SK-N-SH (cell line): Measurements from ENCODE around the gene NEK6. TPM values are rescaled to one million over a fixed set of nuclear protein-coding genes. Genes with fewer than 3 reads are reported as not detected.
A peak's percentile ranks its signal among the peaks of the same experiment; 100 is the strongest.

Experiments used
- CTCF ChIA-PET: fragments of 300-600, 350-600 bp; formaldehyde crosslinking; extraction: SDS; loops from one replicate; lab custom pipeline; 2021; lab: Yijun Ruan, JAX
- POLR2A ChIA-PET: fragments of 350-600 bp; sonication (Branson Sonifier 250); formaldehyde crosslinking; extraction: SDS; loops from one replicate; lab custom pipeline; 2020; ENCODE audit warnings: antibody characterized with exemption, inconsistent platforms; lab: Yijun Ruan, JAX
- DNase-seq: peaks from one replicate; pipeline ENCODE4 v3.0.0; 2012
- H2AFZ ChIP-seq: fragments of 200-600 bp; sonication (generic); 2 replicates; pipeline ENCODE4 v1.8.1; 2016; ENCODE audit warnings: antibody characterized with exemption, mild to moderate bottlenecking, low read depth
- H3F3A ChIP-seq: fragments of 200-600 bp; sonication (generic); replicated peaks from 2 replicates; pipeline ENCODE3; 2016; ENCODE audit warnings: antibody characterized with exemption, mild to moderate bottlenecking; ENCODE audit not compliant: insufficient read depth
- H3K27ac ChIP-seq, 2 experiments: fragments of 200-500 bp in 1 of 2; fragments of 200-600 bp in 1 of 2; sonication (Bioruptor generic) in 1 of 2; sonication (generic), shearing (Covaris generic) in 1 of 2; 2 replicates each; pipeline versions ENCODE4 v1.5.1 to v1.6.1; 2014 to 2016; ENCODE audit warnings: low read depth in 2 of 2, inconsistent platforms in 1 of 2, low read length in 1 of 2, mild to moderate bottlenecking in 1 of 2, mixed read lengths in 1 of 2
- H3K27me3 ChIP-seq: fragments of 200-600 bp; sonication (generic), shearing (Covaris generic); 2 replicates; pipeline ENCODE4 v1.6.1; 2016; ENCODE audit warnings: mixed run types; ENCODE audit not compliant: insufficient read depth
- H3K36me3 ChIP-seq, 2 experiments: fragments of 200-500 bp in 1 of 2; fragments of 200-600 bp in 1 of 2; sonication (Bioruptor generic) in 1 of 2; sonication (generic) in 1 of 2; replicated peaks in 1 of 2; 2 replicates each; pipeline versions ENCODE3 to v1.5.1; 2014 to 2016; ENCODE audit warnings: low read length in 1 of 2, mild to moderate bottlenecking in 1 of 2; ENCODE audit not compliant: insufficient read depth in 2 of 2, control insufficient read depth in 1 of 2
- H3K4me1 ChIP-seq, 2 experiments: fragments of 200-500 bp in 1 of 2; fragments of 200-600 bp in 1 of 2; sonication (Bioruptor generic) in 1 of 2; sonication (generic), shearing (Covaris generic) in 1 of 2; 2 replicates each; pipeline versions ENCODE4 v1.5.1 to v1.6.1; 2014 to 2016; ENCODE audit warnings: low read depth in 1 of 2, low read length in 1 of 2, mixed run types in 1 of 2; ENCODE audit not compliant: insufficient read depth in 2 of 2, control insufficient read depth in 1 of 2
- H3K4me2 ChIP-seq: fragments of 200-600 bp; sonication (generic), shearing (Covaris generic); 2 replicates; pipeline ENCODE4 v1.6.1; 2017; ENCODE audit warnings: mixed run types
- H3K4me3 ChIP-seq, 2 experiments: fragments of 200-500 bp in 1 of 2; fragments of 200-600 bp in 1 of 2; sonication (Bioruptor generic) in 1 of 2; sonication (generic), shearing (Covaris generic) in 1 of 2; 2 replicates each; pipeline versions ENCODE4 v1.5.1 to v1.8.1; 2014 to 2016; ENCODE audit warnings: low read depth in 2 of 2, inconsistent platforms in 1 of 2, low read length in 1 of 2, mild to moderate bottlenecking in 1 of 2, mixed read lengths in 1 of 2, moderate library complexity in 1 of 2
- H3K79me2 ChIP-seq: fragments of 200-600 bp; sonication (generic); 2 replicates; pipeline ENCODE4 v1.8.1; 2017; ENCODE audit warnings: mild to moderate bottlenecking; ENCODE audit not compliant: insufficient read depth
- H3K9ac ChIP-seq: fragments of 200-600 bp; sonication (generic); 2 replicates; pipeline ENCODE4 v1.6.1; 2017; ENCODE audit warnings: mixed run types
- H3K9me2 ChIP-seq: fragments of 200-600 bp; sonication (generic); 2 replicates; pipeline ENCODE4 v1.6.1; 2017; ENCODE audit warnings: mixed run types
- H3K9me3 ChIP-seq: fragments of 200-600 bp; sonication (generic); 2 replicates; pipeline ENCODE4 v1.6.1; 2017; ENCODE audit warnings: mixed run types, mild to moderate bottlenecking, moderate library complexity
- H4K20me1 ChIP-seq: fragments of 200-600 bp; sonication (generic); 2 replicates; pipeline ENCODE4 v1.6.1; 2017; ENCODE audit warnings: mild to moderate bottlenecking, mixed run types; ENCODE audit not compliant: insufficient read depth
- EP300 ChIP-seq, 2 experiments: IDR thresholded peaks; 2 replicates each; pipeline versions ENCODE4 v1.4.0 to v1.6.1; 2012; ENCODE audit warnings: borderline replicate concordance in 1 of 2, low read depth in 1 of 2, low read length in 1 of 2
- EZH2phosphoT487 ChIP-seq: fragments of 200-600 bp; sonication (generic); IDR thresholded peaks from 2 replicates; pipeline ENCODE4 v1.6.1; 2017; ENCODE audit warnings: low read depth, mixed run types, mild to moderate bottlenecking, antibody characterized with exemption, moderate library complexity, borderline replicate concordance
- FOXJ3 ChIP-seq: sonication (generic); formaldehyde crosslinking; IDR thresholded peaks from 2 replicates; pipeline ENCODE4 v1.5.1; 2020; ENCODE audit warnings: mild to moderate bottlenecking, missing genetic modification reagents
- GABPA ChIP-seq: IDR thresholded peaks from 2 replicates; pipeline ENCODE4 v1.4.0; 2012; ENCODE audit warnings: low read depth, mild to moderate bottlenecking
- GATA2 ChIP-seq: sonication (generic); formaldehyde crosslinking; IDR thresholded peaks from 2 replicates; pipeline ENCODE4 v1.5.0; 2020; ENCODE audit warnings: mild to moderate bottlenecking, missing genetic modification reagents
- MXI1 ChIP-seq: IDR thresholded peaks from 2 replicates; pipeline ENCODE4 v1.6.1; 2012; ENCODE audit warnings: mild to moderate bottlenecking, low read depth, low read length, improper control_type of control experiment
- RAD21 ChIP-seq: IDR thresholded peaks from 2 replicates; pipeline ENCODE4 v1.6.1; 2012; ENCODE audit warnings: mild to moderate bottlenecking, low read length
- RCOR1 ChIP-seq: fragments of 150-350 bp; IDR thresholded peaks from 2 replicates; pipeline ENCODE4 v1.6.1; 2017; ENCODE audit warnings: antibody characterized with exemption, low read length
- RXRA ChIP-seq: IDR thresholded peaks from 2 replicates; pipeline ENCODE4 v1.4.0; 2012; ENCODE audit warnings: low read depth, mild to moderate bottlenecking, borderline replicate concordance
- SIN3A ChIP-seq: IDR thresholded peaks from 2 replicates; pipeline ENCODE4 v1.6.1; 2012; ENCODE audit warnings: low read depth, mild to moderate bottlenecking, low read length, moderate library complexity, borderline replicate concordance
- TAF1 ChIP-seq: IDR thresholded peaks from 2 replicates; pipeline ENCODE4 v1.6.1; 2012; ENCODE audit warnings: low read depth, mild to moderate bottlenecking, low read length, moderate library complexity, borderline replicate concordance
- TCF12 ChIP-seq: IDR thresholded peaks from 2 replicates; pipeline ENCODE4 v1.4.0; 2012
- TEAD4 ChIP-seq: IDR thresholded peaks from 2 replicates; pipeline ENCODE4 v1.4.0; 2012; ENCODE audit warnings: mild to moderate bottlenecking, borderline replicate concordance; ENCODE audit not compliant: insufficient read depth
- WGBS: methylation state at CpG from one replicate; pipeline ENCODE4 v1.1.6; 2017; ENCODE audit warnings: low lambda C conversion rate; 5-methylcytosine and 5-hydroxymethylcytosine counted together
- polyA plus RNA-seq, 3 experiments: library from polyadenylated mRNA; depleted of rRNA; stranded (reverse); fragments of >200 nt; gene quantifications; 2 replicates each; pipeline ENCODE4 v1.2.3, GENCODE V29; 2012
- TF ChIP-seq, protein P1 (sequence below): fragments of 150-350 bp; IDR thresholded peaks from 2 replicates; pipeline ENCODE4 v1.6.1; 2017; ENCODE audit warnings: antibody characterized with exemption, low read length, low read depth, borderline replicate concordance
- TF ChIP-seq, protein P2 (sequence below): IDR thresholded peaks from 2 replicates; pipeline ENCODE4 v1.6.1; 2012; ENCODE audit warnings: mild to moderate bottlenecking, low read depth, low read length, moderate library complexity

Gene NEK6
- polyA plus RNA-seq, 1 of the 3 experiments (the other 2 are of a cell fraction): 89.8 TPM

DNA sequence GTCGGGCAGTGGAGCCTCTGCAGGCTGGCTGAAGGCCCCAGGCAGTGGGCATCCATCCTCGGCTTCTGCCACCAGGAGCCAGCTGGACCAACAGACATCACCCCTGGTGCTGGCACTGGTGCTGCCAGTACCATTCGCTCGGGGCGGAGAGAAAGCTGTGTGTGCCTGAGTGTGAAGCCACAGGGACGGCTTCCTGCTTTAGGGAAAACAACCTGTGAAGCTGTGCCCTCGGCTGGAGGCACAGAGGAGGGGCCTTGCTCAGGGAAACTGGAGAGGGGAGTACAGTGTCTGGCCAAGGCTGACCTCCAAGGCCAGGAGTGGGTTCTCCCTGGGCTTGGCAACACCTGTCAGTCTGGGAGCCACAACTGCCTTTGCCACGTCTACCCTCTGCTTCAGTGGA is 38.3 kb downstream of the NEK6 start:
- Histone ChIP-seq H4K20me1 (peaks cover 37% of the 10 kb centered on the region), H3F3A (no peaks in the 10 kb centered on the region), H3K4me2 (0 out of 2 replicates have a peak overlapping the region, but pooled peaks have one; percentile 51), H3K9ac (no peak overlapping the region), H3K27me3 (no peaks in the 10 kb centered on the region), H3K36me3 (peaks cover 0 to 4% of the 10 kb centered on the region in 2 experiments), H3K27ac (peak overlapping the region; percentile 73 to 79; a peak in 3 of 4 replicates), H3K79me2 (peaks cover 99% of the 10 kb centered on the region), H3K9me2 (no peaks in the 10 kb centered on the region), H3K4me1 (peaks cover 32 to 61% of the 10 kb centered on the region in 2 experiments; a peak in 3 of 4 replicates), H3K4me3 (no peak overlapping the region), H3K9me3 (no peaks in the 10 kb centered on the region), H2AFZ (no peak overlapping the region)
- DNase-seq: peak; percentile 48
- CTCF ChIA-PET: interaction anchor here (0.8 to 2.0 kb wide), 3 partner anchors 26 to 169 kb away, joined by 3 to 8 read pairs (median 4); partner anchors contain the start of gene NEK6
- 70% methylated on average over 2 of the region's 8 CpGs for WGBS
- TF ChIP-seq RXRA: no peak
- TF ChIP-seq RAD21: no peak
- no peak for TF ChIP-seq SIN3A
- TF ChIP-seq MXI1: no peak
- no peak for TF ChIP-seq GATA2 (CRISPR knock-in tag)
- TF ChIP-seq TCF12: no peak
- TF ChIP-seq FOXJ3 (CRISPR knock-in tag): no peak
- TF ChIP-seq EZH2phosphoT487: no peak
- TF ChIP-seq, protein P1, sequence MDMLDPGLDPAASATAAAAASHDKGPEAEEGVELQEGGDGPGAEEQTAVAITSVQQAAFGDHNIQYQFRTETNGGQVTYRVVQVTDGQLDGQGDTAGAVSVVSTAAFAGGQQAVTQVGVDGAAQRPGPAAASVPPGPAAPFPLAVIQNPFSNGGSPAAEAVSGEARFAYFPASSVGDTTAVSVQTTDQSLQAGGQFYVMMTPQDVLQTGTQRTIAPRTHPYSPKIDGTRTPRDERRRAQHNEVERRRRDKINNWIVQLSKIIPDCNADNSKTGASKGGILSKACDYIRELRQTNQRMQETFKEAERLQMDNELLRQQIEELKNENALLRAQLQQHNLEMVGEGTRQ: no peak
- no peak for TF ChIP-seq TEAD4
- TF ChIP-seq, protein P2, sequence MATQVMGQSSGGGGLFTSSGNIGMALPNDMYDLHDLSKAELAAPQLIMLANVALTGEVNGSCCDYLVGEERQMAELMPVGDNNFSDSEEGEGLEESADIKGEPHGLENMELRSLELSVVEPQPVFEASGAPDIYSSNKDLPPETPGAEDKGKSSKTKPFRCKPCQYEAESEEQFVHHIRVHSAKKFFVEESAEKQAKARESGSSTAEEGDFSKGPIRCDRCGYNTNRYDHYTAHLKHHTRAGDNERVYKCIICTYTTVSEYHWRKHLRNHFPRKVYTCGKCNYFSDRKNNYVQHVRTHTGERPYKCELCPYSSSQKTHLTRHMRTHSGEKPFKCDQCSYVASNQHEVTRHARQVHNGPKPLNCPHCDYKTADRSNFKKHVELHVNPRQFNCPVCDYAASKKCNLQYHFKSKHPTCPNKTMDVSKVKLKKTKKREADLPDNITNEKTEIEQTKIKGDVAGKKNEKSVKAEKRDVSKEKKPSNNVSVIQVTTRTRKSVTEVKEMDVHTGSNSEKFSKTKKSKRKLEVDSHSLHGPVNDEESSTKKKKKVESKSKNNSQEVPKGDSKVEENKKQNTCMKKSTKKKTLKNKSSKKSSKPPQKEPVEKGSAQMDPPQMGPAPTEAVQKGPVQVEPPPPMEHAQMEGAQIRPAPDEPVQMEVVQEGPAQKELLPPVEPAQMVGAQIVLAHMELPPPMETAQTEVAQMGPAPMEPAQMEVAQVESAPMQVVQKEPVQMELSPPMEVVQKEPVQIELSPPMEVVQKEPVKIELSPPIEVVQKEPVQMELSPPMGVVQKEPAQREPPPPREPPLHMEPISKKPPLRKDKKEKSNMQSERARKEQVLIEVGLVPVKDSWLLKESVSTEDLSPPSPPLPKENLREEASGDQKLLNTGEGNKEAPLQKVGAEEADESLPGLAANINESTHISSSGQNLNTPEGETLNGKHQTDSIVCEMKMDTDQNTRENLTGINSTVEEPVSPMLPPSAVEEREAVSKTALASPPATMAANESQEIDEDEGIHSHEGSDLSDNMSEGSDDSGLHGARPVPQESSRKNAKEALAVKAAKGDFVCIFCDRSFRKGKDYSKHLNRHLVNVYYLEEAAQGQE: no peak
- no peak for TF ChIP-seq RCOR1
- TF ChIP-seq EP300 (IDR thresholded peaks at IDR 0.05; ENCODE audit: borderline replicate concordance in 1 of 2, low read depth in 1 of 2, low read length in 1 of 2): no peak
- no peak for TF ChIP-seq GABPA
- no peak for TF ChIP-seq TAF1
- POLR2A ChIA-PET: no interaction called here
